ENCODE measurements around the gene FASTKD3. TPM values are rescaled to one million over a fixed set of nuclear protein-coding genes. Genes with fewer than 3 reads are reported as not detected.

Gene FASTKD3
- polyA plus RNA-seq, 1 donor from 2014 or later, result 27.8 TPM

DNA sequence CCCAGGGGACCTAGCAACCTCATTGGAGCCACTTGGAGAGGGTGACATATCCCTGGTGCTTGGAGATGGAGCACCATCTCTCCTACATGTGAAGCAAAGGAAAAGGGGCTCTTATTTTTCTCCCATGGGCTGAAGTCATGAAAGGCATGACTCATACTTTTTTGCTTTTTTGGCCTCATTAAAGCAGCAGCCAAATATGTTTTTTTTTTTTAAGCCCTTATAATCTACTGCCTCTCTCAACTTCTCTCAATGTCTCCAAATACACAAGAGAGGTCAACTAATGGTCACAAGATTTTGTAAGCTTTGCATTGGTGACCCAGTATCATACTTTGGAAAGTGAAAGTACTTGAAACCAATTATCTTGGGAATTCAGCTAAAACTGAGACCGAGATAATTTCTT, 16.3 kb downstream of the FASTKD3 start:
- H3K4me2 ChIP-seq (ENCODE audit: low read length), result no peak overlapping the region

DNA sequence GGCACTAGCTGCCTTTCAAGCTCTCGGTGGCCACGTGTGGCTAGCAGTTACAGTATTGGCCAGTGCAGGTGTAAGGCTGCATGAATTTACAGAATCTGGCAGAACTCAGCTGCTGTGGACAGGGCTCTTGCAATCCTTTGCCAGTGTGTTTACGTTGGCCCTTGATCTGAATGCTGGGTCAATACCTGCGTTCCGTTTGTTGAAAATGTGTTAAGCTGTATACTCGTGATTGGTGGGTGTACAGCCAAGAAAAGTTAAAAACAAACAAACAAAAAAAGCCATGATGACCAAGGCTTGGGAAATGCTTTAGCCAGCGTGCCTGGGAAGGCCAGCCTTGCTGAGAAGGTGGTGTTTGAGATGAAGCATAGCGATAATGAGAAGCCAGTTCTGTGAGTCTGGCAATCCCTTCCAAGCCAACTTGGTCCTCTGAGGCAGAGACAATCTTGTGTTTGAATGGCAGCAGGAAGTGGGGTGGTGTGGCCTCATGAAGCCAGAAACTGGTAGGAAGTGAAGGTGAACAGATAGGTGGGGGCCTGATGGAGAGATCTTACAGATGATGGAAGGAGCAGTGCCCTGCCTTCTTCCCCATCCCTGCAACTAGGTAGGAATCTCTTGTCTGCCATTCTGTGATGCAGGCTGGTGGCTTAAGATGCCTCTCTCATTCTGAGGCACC, 17.1 kb downstream of the FASTKD3 start:
- no peaks in the 10 kb centered on the region for H3K9me3 ChIP-seq (ENCODE audit: low read length)
- H3K79me2 ChIP-seq (replicated peaks; ENCODE audit: insufficient read depth, low read length), result no peaks in the 10 kb centered on the region
- no peaks in the 10 kb centered on the region for H3F3A ChIP-seq (ENCODE audit: insufficient read depth, low read length, poor library complexity, severe bottlenecking)
- no peak overlapping the region for H3K27ac ChIP-seq (ENCODE audit: low read length)
- TF ChIP-seq EZH2 (IDR thresholded peaks at IDR 0.05; ENCODE audit: borderline replicate concordance, insufficient read depth, low read length, poor library complexity, severe bottlenecking) (no peak), TAF1 (IDR thresholded peaks at IDR 0.05; ENCODE audit: low read depth) (no peak), SMC3 (conservative IDR thresholded peaks at IDR 0.05; ENCODE audit: poor library complexity) (no peak), POLR2AphosphoS5 (IDR thresholded peaks at IDR 0.05) (no peak), EP300 (conservative IDR thresholded peaks at IDR 0.05; ENCODE audit: poor library complexity, severe bottlenecking) (no peak), RAD21 (conservative IDR thresholded peaks at IDR 0.05) (no peak), MXI1 (conservative IDR thresholded peaks at IDR 0.05; ENCODE audit: poor library complexity, severe bottlenecking) (no peak)
- TF ChIP-seq, protein P1, sequence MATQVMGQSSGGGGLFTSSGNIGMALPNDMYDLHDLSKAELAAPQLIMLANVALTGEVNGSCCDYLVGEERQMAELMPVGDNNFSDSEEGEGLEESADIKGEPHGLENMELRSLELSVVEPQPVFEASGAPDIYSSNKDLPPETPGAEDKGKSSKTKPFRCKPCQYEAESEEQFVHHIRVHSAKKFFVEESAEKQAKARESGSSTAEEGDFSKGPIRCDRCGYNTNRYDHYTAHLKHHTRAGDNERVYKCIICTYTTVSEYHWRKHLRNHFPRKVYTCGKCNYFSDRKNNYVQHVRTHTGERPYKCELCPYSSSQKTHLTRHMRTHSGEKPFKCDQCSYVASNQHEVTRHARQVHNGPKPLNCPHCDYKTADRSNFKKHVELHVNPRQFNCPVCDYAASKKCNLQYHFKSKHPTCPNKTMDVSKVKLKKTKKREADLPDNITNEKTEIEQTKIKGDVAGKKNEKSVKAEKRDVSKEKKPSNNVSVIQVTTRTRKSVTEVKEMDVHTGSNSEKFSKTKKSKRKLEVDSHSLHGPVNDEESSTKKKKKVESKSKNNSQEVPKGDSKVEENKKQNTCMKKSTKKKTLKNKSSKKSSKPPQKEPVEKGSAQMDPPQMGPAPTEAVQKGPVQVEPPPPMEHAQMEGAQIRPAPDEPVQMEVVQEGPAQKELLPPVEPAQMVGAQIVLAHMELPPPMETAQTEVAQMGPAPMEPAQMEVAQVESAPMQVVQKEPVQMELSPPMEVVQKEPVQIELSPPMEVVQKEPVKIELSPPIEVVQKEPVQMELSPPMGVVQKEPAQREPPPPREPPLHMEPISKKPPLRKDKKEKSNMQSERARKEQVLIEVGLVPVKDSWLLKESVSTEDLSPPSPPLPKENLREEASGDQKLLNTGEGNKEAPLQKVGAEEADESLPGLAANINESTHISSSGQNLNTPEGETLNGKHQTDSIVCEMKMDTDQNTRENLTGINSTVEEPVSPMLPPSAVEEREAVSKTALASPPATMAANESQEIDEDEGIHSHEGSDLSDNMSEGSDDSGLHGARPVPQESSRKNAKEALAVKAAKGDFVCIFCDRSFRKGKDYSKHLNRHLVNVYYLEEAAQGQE (IDR thresholded peaks at IDR 0.05; ENCODE audit: borderline replicate concordance), result no peak
- TF ChIP-seq, protein P2, sequence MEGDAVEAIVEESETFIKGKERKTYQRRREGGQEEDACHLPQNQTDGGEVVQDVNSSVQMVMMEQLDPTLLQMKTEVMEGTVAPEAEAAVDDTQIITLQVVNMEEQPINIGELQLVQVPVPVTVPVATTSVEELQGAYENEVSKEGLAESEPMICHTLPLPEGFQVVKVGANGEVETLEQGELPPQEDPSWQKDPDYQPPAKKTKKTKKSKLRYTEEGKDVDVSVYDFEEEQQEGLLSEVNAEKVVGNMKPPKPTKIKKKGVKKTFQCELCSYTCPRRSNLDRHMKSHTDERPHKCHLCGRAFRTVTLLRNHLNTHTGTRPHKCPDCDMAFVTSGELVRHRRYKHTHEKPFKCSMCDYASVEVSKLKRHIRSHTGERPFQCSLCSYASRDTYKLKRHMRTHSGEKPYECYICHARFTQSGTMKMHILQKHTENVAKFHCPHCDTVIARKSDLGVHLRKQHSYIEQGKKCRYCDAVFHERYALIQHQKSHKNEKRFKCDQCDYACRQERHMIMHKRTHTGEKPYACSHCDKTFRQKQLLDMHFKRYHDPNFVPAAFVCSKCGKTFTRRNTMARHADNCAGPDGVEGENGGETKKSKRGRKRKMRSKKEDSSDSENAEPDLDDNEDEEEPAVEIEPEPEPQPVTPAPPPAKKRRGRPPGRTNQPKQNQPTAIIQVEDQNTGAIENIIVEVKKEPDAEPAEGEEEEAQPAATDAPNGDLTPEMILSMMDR (IDR thresholded peaks at IDR 0.05; ENCODE audit: poor library complexity, severe bottlenecking), result no peak
- H2AFZ ChIP-seq (ENCODE audit: low read depth, low read length), result no peak overlapping the region
- no peaks in the 10 kb centered on the region for H4K20me1 ChIP-seq (ENCODE audit: insufficient read depth)
- no peaks in the 10 kb centered on the region for H3K9me2 ChIP-seq (ENCODE audit: insufficient read depth, low read length)
- H3K4me3 ChIP-seq (ENCODE audit: low read length), result peak overlapping the region; percentile 63
- H3K9ac ChIP-seq (ENCODE audit: low read length), result no peak overlapping the region
- H3K4me2 ChIP-seq (ENCODE audit: low read length), result no peak overlapping the region
- H3K27me3 ChIP-seq (ENCODE audit: insufficient read depth, low read depth, low read length), result peaks cover 15% of the 10 kb centered on the region
- H3K36me3 ChIP-seq (ENCODE audit: insufficient read depth, low read length), result no peaks in the 10 kb centered on the region

More for the DNA sequence above, 16.3 kb downstream of the FASTKD3 start:
- no peak overlapping the region for H3K4me3 ChIP-seq (ENCODE audit: low read length)
- H3K9ac ChIP-seq (ENCODE audit: low read length), result no peak overlapping the region
- no peaks in the 10 kb centered on the region for H3F3A ChIP-seq (ENCODE audit: insufficient read depth, low read length, poor library complexity, severe bottlenecking)
- H3K9me3 ChIP-seq (ENCODE audit: low read length), result no peaks in the 10 kb centered on the region
- no peaks in the 10 kb centered on the region for H3K36me3 ChIP-seq (ENCODE audit: insufficient read depth, low read length)
- no peaks in the 10 kb centered on the region for H3K79me2 ChIP-seq (replicated peaks; ENCODE audit: insufficient read depth, low read length)
- H3K27ac ChIP-seq (ENCODE audit: low read length), result no peak overlapping the region
- no peaks in the 10 kb centered on the region for H4K20me1 ChIP-seq (ENCODE audit: insufficient read depth)
- no peaks in the 10 kb centered on the region for H3K9me2 ChIP-seq (ENCODE audit: insufficient read depth, low read length)
- peaks cover 15% of the 10 kb centered on the region for H3K27me3 ChIP-seq (ENCODE audit: insufficient read depth, low read depth, low read length)
- H2AFZ ChIP-seq (ENCODE audit: low read depth, low read length), result no peak overlapping the region
- TF ChIP-seq EP300 (conservative IDR thresholded peaks at IDR 0.05; ENCODE audit: poor library complexity, severe bottlenecking), result no peak
- TF ChIP-seq MXI1 (conservative IDR thresholded peaks at IDR 0.05; ENCODE audit: poor library complexity, severe bottlenecking), result no peak
- TF ChIP-seq, protein P2 (IDR thresholded peaks at IDR 0.05; ENCODE audit: poor library complexity, severe bottlenecking), result no peak
- no peak for TF ChIP-seq POLR2AphosphoS5 (IDR thresholded peaks at IDR 0.05)
- no peak for TF ChIP-seq SMC3 (conservative IDR thresholded peaks at IDR 0.05; ENCODE audit: poor library complexity)
- no peak for TF ChIP-seq EZH2 (IDR thresholded peaks at IDR 0.05; ENCODE audit: borderline replicate concordance, insufficient read depth, low read length, poor library complexity, severe bottlenecking)
- TF ChIP-seq RAD21 (conservative IDR thresholded peaks at IDR 0.05), result no peak
- TF ChIP-seq TAF1 (IDR thresholded peaks at IDR 0.05; ENCODE audit: low read depth), result no peak
- TF ChIP-seq, protein P1 (IDR thresholded peaks at IDR 0.05; ENCODE audit: borderline replicate concordance), result no peak
